ENCODE measurements around the gene PTPRD.

DNA sequence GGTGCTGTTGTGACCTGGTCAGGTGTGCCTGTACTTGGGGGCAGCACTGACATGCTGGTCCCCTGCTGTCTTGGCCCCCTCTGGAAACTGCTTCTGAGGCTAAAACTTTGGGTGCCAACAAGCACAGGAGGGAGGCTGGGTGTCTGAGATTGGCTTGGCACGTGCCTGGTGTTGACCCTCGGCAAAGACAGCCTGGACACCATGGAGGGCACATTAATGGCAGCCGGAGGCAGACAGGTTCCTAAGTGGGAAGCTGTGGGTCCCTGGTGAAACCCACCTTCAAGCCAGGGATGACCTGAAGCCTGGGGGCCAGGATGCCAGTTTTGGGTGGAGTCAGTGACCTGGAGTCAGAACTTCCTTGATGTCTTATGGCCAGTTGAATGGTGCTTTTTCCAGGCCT lies 894.1 kb downstream of the PTPRD start:
- TF ChIP-seq ZBTB7A (tag by site-specific recombination; IDR thresholded peaks at IDR 0.05; ENCODE audit: low read depth), result no peak
- no peak for TF ChIP-seq ZNF350 (tag by site-specific recombination; IDR thresholded peaks at IDR 0.05)
- no peak for TF ChIP-seq TCF7L2 (IDR thresholded peaks at IDR 0.05; ENCODE audit: borderline replicate concordance, low read depth, low read length)
- TF ChIP-seq ZNF24 (tag by site-specific recombination; IDR thresholded peaks at IDR 0.05), result no peak
- no peak for TF ChIP-seq ZNF596 (tag by site-specific recombination; IDR thresholded peaks at IDR 0.05)
- TF ChIP-seq TRIM28 (IDR thresholded peaks at IDR 0.05; ENCODE audit: borderline replicate concordance, low read length), result no peak
- TF ChIP-seq, protein P1, sequence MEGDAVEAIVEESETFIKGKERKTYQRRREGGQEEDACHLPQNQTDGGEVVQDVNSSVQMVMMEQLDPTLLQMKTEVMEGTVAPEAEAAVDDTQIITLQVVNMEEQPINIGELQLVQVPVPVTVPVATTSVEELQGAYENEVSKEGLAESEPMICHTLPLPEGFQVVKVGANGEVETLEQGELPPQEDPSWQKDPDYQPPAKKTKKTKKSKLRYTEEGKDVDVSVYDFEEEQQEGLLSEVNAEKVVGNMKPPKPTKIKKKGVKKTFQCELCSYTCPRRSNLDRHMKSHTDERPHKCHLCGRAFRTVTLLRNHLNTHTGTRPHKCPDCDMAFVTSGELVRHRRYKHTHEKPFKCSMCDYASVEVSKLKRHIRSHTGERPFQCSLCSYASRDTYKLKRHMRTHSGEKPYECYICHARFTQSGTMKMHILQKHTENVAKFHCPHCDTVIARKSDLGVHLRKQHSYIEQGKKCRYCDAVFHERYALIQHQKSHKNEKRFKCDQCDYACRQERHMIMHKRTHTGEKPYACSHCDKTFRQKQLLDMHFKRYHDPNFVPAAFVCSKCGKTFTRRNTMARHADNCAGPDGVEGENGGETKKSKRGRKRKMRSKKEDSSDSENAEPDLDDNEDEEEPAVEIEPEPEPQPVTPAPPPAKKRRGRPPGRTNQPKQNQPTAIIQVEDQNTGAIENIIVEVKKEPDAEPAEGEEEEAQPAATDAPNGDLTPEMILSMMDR (tag by site-specific recombination; IDR thresholded peaks at IDR 0.05), result no peak
- TF ChIP-seq ZNF416 (tag by site-specific recombination; IDR thresholded peaks at IDR 0.05), result no peak
